Hematopoietic multipotent progenitor cell treated with erythropoietin and hydrocortisone succinate and interleukin-3 and kit ligand, for 17 days (in vitro differentiated cells): ENCODE data around the gene PACRG.

Experiments
- DNase-seq: peaks from one replicate; pipeline ENCODE4 v3.0.0-alpha.2; 2015; ENCODE audit warnings: low spot score

Gene PACRG

DNA sequence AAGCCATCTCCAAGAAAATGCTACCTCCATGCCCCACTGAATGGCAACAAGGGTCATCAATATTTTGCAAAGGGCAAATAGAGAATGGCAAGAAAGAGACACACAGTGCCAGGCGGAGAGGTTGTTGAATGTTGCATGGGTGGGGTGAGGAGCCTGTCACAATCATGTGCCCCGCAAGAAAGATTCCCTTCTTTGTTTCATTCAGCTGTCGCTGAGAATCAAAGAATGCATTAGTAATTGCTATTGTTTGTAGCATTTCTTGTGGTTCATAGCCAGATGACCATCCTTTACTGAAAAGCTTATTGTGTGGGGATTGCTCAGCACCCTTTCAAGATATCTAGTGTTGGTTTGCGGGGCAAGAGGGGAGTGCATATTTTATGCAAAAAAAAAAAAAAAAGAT lies 520.3 kb downstream of the PACRG start:
- DNase-seq = no peak

DNA sequence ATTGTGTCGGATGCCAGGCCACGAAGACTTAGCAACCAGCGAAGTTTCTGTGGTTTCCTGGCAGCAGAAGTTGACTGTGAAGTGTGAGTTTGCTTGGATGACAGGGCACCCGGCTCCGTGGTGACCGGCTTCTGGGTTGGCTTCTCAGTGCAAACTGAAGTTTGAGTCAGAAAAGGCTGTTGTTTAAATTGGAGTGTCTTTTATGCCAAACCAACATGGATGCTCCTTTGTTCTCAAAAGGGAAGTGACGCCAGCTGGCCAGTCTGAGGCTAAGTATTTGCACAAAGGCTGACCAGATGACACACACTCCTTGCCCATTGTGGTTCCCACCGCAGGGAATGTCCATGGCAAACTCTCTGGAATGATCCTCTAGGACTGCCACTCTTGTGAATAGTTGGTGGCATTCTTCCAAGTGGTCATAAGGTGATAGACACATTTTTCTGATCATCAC lies 521.9 kb downstream of the PACRG start:
- DNase-seq = no peak

DNA sequence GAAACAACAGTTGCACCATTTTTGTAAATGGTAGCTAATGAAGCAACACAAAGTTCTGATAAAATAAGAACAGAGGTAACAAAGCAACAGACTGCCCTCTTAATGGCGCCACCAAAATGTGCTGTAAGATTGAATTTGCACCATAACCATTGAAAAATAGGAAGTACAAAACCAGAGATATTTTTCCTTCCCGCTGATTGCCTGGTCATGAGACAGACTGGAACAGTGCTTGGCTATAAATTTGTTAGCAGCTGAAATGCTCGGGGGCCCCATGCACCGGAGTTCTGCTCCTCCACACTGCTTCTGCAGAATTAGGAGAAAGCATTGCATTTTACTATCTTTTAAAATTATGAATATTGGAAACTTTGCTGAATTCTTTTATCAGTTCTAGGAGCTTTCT lies 522.3 kb downstream of the PACRG start:
- no peak for DNase-seq

DNA sequence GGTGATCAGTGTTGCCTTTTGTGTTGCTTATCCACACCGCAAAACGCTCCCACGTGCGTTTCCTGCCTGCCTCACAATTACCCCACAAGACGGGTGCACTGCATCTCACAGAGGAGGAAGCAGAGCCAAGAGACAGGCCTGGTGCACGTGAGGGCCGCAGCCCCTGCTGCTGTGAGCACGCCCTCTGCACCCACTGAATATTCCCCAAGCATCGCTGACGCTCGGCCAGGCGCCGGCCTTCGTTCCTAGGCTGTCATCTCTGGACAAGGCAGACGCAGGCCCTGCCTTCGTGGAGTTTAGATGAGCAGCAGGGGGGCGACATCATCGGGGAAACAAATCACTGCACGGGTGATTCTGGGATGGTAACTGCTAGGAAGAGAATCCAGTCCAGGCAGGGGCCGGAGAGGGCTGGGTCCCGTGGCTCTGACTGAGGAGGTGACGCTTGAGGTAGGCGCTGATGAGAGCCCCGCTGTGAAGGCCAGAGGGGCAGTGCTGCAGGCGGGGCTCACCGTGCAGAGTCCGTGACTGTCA lies 524.4 kb downstream of the PACRG start:
- DNase-seq = no peak

DNA sequence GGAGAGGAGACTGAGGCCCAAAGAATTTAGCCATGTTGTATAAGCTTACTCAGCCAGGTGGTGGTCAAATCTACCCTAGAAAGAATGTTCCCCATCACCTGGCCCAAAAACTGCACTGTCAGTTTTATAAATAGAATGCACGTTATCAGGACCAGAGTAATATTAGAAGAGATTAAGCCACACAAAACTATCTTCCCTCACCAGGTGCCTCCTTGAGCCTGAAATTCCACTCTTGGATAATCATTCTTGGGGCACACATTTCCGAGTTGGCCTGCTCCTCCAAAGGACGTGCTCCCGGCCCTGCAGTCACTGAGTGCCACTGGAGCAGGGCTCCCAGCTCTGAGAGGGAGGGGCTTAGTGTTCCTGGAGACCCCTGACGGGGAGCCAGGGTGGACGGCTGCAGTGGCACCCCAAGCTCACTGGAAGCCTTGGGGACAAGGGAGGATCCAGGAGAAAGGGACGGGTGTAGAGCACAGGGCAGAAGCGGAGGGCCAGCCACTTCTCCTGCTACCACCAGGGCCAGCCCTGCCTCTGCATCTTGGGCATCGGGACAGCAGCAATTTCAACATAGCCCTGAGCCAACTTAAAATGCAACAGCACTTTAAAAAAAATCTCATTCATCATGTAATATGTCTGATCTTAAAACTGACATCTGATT lies 525.9 kb downstream of the PACRG start:
- DNase-seq = no peak

DNA sequence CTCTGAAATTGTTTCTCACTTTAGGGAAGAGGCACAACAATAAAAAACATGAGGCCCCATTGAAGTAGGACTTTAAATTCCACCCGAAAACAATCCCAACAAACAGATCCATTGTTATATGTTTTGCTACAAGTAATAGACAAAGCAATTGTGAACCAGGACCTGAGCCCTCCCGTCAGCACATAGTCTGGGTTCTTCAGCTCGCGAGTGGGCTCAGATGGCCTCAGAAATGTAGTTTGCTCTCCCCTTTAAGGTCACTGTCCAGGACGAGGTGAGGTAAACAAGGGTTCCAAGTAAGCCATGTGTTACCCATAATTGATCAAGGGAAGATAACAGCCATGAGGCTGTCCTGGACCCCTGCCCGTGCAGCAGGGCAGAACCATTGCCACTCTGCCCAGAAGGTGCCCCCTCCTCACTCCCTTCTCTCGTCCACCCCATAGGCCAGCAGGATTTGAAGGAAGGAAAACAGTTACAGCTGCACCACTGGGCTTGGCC lies 526.6 kb downstream of the PACRG start:
- no peak for DNase-seq

DNA sequence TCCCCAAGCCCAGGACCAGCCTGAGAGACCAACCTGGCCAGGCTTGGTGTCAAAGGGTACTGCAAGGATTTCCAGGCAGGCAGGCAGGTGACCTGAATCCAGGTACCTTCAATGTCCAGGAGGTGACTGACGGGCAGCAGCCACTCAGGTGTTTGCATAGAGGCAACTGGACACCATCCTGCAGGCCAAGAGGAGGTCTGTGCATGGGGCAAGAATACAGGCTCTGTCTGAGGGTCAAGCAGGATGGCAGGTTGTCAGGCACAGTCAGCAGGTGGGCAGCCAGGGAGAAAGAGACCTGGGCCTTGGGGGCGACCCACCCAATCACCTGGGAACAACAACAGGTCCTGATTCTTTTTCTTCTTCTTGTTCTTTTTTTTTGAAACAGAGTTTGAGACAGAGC lies 527.5 kb downstream of the PACRG start:
- DNase-seq = no peak

DNA sequence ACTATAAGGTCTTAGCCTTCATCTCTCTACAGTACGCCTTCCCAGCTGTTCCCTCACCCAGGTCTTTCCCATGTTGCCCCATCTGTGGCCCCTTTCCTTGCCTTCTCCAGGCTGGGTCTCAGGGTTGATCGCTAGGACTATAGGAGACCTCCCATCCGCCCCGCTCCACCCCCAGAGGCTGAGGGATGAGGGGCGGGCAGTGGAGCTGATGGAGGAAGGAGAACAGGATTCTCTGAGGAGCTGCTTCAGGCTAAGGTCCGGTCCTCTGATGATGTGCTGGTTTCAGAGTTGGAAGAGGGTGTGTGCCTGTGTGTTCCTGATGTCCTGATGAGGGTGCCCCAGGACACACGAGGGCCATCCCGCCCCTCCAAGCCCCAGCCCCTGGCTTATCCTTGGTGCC lies 531.9 kb downstream of the PACRG start:
- DNase-seq = no peak

DNA sequence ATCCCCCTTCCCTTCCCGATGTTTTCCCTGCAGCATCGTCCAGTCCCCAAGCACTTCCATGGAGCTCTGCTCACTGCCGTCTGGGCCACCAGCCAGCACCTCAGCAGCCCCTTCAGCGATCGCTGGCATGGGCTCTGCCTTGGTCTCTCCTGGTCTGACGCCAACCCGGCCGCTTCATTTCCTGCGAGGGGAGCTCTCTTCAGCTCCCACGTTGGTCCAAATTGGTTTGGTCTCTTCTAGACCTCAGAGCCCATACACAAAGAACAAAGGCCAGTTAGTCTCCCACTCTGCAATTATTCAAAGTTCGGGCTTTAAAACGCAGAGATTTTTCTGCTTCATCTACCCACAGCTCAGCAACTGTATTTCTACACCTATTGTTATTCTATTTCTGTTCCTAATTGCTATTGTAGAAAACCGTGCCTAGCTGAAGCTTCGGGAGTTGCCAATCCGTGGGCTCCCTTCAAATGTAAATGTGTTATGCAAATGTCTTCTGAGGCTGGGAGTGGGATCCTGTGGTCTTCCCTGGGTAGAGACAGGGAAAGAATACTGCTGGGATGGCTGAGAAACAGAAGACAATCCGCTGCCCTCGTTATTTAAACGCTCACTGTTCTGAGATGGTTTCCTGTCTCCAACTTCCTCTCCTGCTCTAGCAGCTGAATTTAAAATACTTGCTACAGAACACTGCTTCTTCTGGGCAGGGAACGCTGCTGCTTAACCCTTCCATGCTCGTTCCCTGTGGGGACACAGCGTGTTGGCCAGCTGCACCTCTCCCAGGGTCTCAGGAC lies 532.5 kb downstream of the PACRG start:
- DNase-seq = no peak

DNA sequence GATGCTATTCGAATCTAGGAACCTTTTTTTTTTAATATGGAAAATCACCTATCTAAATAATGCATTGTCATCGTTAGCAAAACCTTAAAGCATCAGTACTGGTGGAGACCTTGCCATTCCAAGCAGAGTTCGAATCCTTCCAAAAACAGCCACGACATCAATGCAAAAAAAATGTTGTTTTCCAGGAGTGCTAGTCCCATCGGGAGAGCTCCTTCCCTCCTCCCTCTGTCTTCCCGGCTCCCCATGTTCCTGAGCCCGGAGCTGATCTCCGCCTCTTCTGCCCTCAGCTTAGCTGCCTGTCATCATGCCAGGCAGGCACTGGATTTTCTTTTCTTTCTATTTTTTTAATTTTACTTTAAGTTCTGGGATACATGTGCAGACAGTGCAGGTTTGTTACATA lies 533.1 kb downstream of the PACRG start:
- DNase-seq = no peak

DNA sequence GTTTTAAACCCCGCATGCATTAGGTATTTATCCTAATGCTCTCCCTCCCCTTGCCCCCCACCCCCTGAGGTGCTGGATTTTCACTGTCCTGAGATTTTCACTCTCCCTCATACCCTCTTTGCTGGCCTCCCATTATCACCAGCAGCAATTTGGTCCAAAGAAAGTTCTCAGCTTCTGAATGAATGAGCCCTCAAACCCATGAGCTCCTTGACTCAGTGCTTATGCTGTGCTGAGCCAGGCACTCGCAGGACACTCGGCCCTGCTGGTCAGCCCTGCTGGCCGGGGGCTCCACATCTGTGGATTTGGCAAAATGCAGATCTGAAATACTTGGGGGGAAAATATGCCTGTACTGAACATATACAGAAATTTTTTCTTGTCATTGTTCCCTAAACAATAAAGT lies 533.6 kb downstream of the PACRG start:
- DNase-seq = no peak

DNA sequence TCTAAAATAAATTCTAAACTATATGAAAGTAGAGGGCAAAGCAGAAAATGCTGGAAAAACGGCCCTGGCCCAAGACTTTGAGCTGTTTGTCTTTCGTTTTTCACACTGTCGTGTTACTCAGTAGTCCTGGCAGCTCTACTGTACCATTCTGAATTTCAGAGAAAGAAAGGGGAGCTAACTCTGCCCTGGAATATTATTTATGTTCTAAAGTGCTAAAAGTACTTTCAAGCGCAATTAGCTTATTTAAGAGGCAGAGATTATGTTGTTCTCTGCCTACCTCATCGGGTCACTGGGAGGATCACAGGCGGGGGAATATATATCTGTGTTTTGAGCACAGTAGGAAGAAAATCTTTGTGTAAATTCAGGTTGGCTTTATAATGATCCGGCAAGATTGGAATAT lies 534.3 kb downstream of the PACRG start:
- DNase-seq = no peak

DNA sequence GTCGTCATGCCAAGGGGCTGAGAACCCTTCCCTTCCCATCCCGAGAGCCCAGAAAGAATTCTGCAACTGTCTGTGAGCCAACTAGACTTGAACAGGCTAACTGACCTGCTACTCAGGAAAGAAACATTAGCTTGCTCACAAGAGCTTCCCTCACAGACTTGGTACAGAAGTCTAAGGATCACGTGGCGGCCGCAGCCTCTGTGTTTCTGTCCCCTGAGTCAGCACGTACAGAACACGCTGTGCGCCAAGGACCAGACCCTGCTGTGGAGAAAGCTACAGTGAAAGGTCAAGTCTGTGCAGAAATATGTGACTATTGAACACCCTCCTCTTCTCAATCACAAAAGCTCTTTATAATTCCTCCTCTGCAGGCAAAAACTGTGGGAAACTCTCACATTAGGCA lies 535.4 kb downstream of the PACRG start:
- no peak for DNase-seq

DNA sequence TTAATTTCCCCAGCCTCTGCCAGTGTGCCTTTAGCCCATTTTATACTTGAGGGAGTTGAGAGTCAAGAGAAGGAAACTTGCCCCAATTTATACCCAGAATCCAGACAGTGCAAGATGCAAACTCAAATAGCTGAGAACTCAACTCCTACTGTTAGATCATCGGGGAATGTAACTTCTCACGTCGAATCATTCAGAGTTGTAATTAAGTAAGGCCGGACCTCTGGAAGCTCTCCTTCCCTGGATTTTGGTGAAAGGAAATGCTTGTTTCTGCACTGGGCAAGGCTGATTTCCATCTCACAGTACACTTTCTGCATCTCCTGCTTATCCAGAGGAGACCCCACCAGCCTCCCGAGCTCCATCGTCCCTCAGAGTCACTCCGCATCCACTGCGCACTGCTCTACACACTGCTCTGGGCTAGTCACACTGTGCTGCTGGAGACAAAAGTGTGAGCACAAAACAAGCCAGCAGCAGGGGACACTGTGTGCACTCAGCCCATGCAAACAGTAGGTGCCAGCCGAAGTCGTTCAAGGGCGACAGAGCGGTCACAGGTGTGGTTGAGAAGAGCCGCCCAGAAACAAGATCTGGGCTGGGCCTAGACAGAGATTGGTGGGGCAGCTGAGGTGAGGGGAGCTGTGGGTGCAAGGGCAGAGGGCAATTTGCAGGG lies 536.4 kb downstream of the PACRG start:
- DNase-seq = no peak

DNA sequence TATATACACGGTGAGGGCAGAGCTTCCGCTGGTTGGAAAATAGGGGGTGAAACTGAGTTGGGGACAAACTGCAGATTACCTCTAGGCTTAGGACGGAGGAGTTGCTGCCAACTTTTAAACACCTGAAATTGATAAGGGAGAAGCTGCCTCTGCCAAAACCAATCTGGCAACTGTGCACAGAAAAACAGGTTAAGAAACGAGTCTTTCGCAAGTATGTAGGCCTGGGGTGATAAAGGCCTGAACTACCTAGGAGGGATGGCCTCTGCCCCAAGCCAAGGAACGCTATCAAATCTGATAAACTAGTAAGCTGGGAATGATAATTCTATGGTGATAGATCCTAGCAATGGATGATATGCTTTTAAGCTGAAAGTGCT lies 536.9 kb downstream of the PACRG start:
- no peak for DNase-seq

DNA sequence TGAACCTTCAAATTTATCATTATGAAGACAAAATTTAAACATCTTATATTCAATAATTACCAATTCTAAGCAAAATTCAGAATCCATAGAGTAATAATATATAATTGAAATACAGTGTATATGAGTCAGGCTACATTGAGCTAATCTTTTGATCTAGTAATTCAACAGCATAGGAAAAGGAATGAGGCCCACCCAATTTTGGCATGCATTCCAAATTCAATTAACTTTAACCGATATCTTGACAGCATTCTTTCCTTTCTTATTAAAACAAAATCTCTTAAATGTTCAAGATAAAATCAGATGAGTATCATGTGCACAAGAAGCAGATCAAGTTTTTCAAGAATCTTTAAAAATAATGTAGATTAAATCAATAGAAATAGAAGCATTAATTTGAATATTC lies 553.9 kb downstream of the PACRG start:
- DNase-seq = no peak

DNA sequence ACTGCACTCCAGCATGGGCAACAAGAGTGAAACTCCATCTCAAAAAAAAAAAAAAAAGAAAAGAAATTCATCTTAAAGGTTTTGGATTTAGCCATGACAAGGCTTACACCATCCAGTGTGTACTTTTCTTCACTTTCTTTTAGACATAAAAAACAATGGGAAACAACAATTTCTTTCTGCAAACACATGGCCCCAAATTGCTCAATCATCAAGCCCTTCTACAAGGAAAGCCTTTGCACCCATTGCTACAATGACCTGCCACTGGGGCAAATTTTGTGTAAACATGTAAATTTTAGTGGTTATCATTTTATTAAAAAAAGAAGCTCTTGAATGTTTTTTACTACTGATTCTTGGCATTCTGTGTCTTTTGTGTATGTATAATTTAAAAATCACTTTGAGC lies 554.9 kb downstream of the PACRG start:
- DNase-seq = no peak

DNA sequence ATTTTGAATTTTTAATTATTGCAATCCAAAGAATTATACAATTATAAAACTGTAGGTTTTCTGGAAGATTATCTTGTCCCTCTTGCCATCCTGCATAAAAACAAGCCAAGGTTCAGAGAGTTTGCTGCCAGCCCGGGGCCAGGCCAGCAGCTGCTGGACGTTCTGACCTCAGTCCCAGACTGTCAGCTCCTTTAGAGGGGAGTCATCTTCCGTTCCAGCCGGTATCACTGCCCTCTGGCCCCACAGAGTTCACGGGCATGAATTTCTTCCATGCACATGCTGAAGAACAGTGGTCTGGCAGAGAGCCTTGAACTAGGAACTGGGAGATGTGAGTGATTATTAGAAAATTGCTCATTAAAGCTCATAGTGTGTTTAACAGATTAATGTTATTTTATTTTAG lies 556.4 kb downstream of the PACRG start:
- DNase-seq = no peak

DNA sequence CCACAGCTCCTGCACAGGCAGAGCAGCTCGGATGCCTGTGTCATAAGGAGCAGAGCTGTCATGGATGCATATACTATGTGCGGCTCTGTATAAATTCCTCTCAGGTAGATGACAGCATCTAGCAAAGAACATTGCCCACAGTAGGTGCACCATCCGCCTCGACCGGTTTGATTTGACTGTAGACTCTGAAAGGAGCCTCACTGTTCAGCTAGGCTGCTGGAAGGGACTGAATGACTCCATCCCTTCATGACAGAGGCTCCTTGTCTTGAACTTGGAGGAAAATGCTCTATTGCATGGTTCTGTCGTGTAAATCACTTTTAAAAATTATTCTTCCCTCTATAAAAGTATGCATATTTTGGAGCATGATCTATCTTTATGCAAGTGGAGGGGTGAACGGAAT lies 557.9 kb downstream of the PACRG start:
- no peak for DNase-seq

DNA sequence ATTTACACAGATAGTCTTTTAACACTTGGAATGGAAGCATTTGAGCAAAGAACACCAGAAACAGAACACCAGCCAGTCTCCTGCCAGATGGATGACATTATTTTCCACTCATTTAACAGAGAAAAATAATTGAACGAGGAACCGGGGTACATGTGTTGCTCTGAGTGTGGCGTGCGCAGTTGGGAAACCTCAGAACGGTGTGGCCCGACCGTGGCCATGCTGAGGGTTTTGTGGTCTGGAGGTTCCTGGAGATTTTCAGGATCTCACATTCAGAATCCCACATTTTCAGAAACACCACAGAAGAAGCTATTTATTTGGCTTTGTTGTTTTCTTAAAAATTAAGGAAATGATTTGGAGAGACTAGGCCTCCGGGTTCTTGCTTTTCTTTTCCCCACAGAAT lies 559.9 kb downstream of the PACRG start:
- no peak for DNase-seq

DNA sequence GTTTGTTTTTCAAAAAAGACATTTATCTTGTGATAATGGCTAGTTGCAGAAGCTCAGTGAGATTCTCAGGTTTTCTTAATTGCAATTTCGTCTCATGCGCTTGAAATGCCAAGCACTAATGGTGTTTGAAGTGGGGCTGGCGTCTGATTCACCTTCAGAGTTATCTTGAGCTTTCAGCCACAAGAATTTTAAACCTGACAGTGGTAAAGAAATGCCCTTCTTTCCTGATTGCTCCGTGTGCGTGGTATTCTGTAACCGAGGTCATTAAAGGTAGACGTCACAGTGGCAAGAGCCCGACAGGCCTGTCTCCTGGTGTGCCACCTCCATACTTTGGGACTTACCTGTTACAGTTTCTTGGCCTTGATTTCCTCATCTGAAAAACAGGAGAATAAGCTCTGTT lies 560.3 kb downstream of the PACRG start:
- no peak for DNase-seq

DNA sequence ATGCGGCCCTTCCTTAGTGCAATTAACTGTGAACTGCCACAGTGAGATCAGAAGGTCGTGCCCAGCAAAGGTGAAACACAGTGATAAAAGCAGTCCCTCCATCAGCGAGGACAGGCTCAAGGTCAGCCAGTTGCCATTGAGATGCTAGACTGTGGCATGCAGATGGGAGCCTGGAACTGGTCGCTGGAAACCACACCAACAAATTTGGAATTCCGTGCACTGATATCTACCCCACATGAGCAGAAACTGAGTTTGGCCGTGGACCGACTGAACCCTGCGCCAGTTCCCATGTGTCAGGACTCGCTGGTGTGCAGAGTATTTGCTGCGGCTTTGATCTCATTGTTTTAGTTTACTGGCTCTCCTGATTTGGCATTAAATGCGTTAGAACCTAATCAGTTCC lies 561.1 kb downstream of the PACRG start:
- DNase-seq = no peak

DNA sequence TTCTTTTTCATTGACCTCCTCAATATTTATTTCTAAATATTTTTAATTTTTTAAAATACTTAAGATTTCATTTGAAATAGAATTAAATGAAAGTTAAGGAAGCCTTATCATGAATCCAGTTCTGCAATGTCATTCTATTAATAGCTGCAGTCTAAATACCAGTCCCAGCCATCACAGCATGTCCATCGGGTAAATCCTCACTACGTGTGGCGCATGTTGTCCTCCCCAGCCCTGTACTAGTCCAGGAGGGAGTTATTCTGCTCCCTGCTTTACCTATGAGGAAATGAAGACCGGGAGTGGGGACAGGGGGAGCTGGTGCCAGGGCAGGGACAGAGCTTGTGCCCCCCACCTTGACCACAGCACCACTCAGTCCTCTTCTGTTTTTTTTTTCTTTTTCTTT lies 561.7 kb downstream of the PACRG start:
- DNase-seq = no peak
